ENCODE measurements around the gene MYO1B. TPM values are rescaled to one million over a fixed set of nuclear protein-coding genes. Genes with fewer than 3 reads are reported as not detected.

The MYO1B gene
- total and polyA plus RNA-seq, 12 donors, result 8.7 to 32.4 (median 14.4) TPM

- 84% methylated on average over 5 of the region's 5 CpGs for WGBS, 2 donors
These were observed 31.7 kb downstream of the MYO1B start for GRCh38 chr2:191276792-191277465.

DNA sequence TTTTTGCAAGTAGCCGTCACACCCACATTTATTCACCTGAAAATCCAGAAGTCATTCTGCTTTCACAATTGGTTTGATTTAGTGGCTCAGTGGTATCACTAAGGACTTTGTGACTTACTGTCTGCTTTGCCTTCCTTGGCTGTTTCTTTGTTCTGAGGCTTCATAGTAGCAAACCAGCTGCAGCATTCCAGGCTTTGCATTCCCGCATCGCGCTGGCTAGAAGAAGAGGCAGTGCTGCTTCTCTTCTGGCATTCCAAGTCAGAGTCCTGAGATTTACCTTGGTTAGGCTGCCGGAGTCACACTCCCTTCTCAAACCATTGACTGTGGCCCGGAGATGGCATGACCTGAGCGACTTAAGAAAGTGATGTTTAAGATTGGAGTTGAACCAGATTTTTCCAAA, 35.1 kb downstream of the MYO1B start:
- intact Hi-C loops (cut with DNase I), result no loop called here
- 90 to 91% methylated on average over 7 of the region's 7 CpGs for WGBS, 2 donors
- Histone ChIP-seq H3K27ac (no peak overlapping the region), H3K27me3 (no peaks in the 10 kb centered on the region), H3K4me1 (peaks cover 0 to 16% (median 0%) of the 10 kb centered on the region in 9 donors), H3K4me3 (no peak overlapping the region), H3K9me3 (no peaks in the 10 kb centered on the region), H3K36me3 (peaks cover 0 to 40% (median 0%) of the 10 kb centered on the region in 9 donors)
- ATAC-seq (no peak), DNase-seq (no peak)
- TF ChIP-seq CTCF (IDR thresholded peaks at IDR 0.05), result no peak

More at GRCh38 chr2:191276792-191277465, 31.7 kb downstream of the MYO1B start:
- Histone ChIP-seq H3K4me1 (peaks cover 0 to 42% (median 18%) of the 10 kb centered on the region in 9 donors), H3K27ac (no peak overlapping the region), H3K9me3 (no peaks in the 10 kb centered on the region), H3K27me3 (no peaks in the 10 kb centered on the region), H3K4me3 (no peak overlapping the region), H3K36me3 (peaks cover 0 to 31% (median 0%) of the 10 kb centered on the region in 9 donors)
- DNase-seq, result no peak
- no peak for TF ChIP-seq CTCF (IDR thresholded peaks at IDR 0.05)
- intact Hi-C loops (cut with DNase I), result no loop called here
- no peak for ATAC-seq

GRCh38 chr2:191280834-191281756, 35.9 kb downstream of the MYO1B start:
- Histone ChIP-seq H3K36me3 (peaks cover 0 to 40% (median 0%) of the 10 kb centered on the region in 9 donors), H3K4me3 (no peak overlapping the region), H3K9me3 (no peaks in the 10 kb centered on the region), H3K4me1 (peaks cover 0 to 22% (median 0%) of the 10 kb centered on the region in 9 donors), H3K27ac (no peak overlapping the region), H3K27me3 (no peaks in the 10 kb centered on the region)
- ATAC-seq (peak in 1 of 8 donors; percentile 30), DNase-seq (peak in 1 of 2 donors; percentile 10)
- 84% methylated on average over 13 of the region's 13 CpGs for WGBS, 2 donors
- no peak for TF ChIP-seq CTCF (IDR thresholded peaks at IDR 0.05)
- intact Hi-C loops (cut with DNase I), result no loop called here

GRCh38 chr2:191285252-191285651, 40.0 kb downstream of the MYO1B start:
- intact Hi-C loops (cut with DNase I), result no loop called here
- H3K36me3 ChIP-seq, result peaks cover 0 to 9% (median 0%) of the 10 kb centered on the region in 9 donors
- peaks cover 0 to 37% (median 4%) of the 10 kb centered on the region in 9 donors for H3K4me1 ChIP-seq
- 73 to 76% methylated on average over 11 of the region's 11 CpGs for WGBS, 2 donors
- no peak overlapping the region for H3K4me3 ChIP-seq
- H3K27me3 ChIP-seq, result no peaks in the 10 kb centered on the region
- ATAC-seq (no peak), DNase-seq (no peak)
- H3K9me3 ChIP-seq, result no peaks in the 10 kb centered on the region
- TF ChIP-seq CTCF (IDR thresholded peaks at IDR 0.05), result no peak
- H3K27ac ChIP-seq, result no peak overlapping the region
